Keratinocyte (primary cell): ENCODE measurements around the gene TRAPPC3L. TPM values are rescaled to one million over a fixed set of nuclear protein-coding genes. Genes with fewer than 3 reads are reported as not detected.

Experiments used
- DNase-seq: peaks from one replicate; pipeline ENCODE4 v3.0.0-alpha.2; 2011; ENCODE audit warnings: low read depth, missing footprints, low spot score
- FAIRE-seq: peaks from 2 replicates; lab custom pipeline; 2011; peaks lifted over from hg19 to GRCh38; lab: Jason Lieb, UNC
- H2AFZ ChIP-seq: 2 replicates; pipeline ENCODE4 v1.6.0; 2012; ENCODE audit warnings: low read length, control low read depth, inconsistent platforms; ENCODE audit not compliant: control insufficient read depth
- H3K27ac ChIP-seq: 2 replicates; pipeline ENCODE4 v1.5.1; 2011; ENCODE audit warnings: low read length; ENCODE audit not compliant: control insufficient read depth, insufficient read depth
- H3K27me3 ChIP-seq: 3 replicates; pipeline ENCODE4 v1.6.0; 2011; ENCODE audit warnings: low read length; ENCODE audit not compliant: control insufficient read depth, insufficient read depth; ENCODE audit errors: extremely low read depth
- H3K36me3 ChIP-seq, 2 experiments: 2 replicates in 1 of 2; 3 replicates in 1 of 2; pipeline ENCODE4 v1.5.1; 2011; ENCODE audit warnings: low read length in 2 of 2, mild to moderate bottlenecking in 1 of 2; ENCODE audit not compliant: control insufficient read depth in 2 of 2, insufficient read depth in 2 of 2; ENCODE audit errors: extremely low read depth in 1 of 2
- H3K4me1 ChIP-seq: 3 replicates; pipeline ENCODE4 v1.5.1; 2011; ENCODE audit warnings: low read length; ENCODE audit not compliant: control insufficient read depth, insufficient read depth; ENCODE audit errors: extremely low read depth
- H3K4me2 ChIP-seq: 3 replicates; pipeline ENCODE4 v1.6.0; 2011; ENCODE audit warnings: low read depth, low read length; ENCODE audit not compliant: control insufficient read depth, insufficient read depth; ENCODE audit errors: extremely low read depth
- H3K4me3 ChIP-seq, 3 experiments: fragments of 200-600 bp in 1 of 3; sonication (generic) in 1 of 3; 2 replicates in 2 of 3; 3 replicates in 1 of 3; pipeline ENCODE4 v1.5.1; 2011 to 2016; ENCODE audit warnings: low read length in 3 of 3, mild to moderate bottlenecking in 3 of 3, control low read depth in 2 of 3, inconsistent platforms in 1 of 3, low read depth in 1 of 3, mixed read lengths in 1 of 3, mixed run types in 1 of 3, moderate library complexity in 1 of 3; ENCODE audit not compliant: control insufficient read depth in 2 of 3, insufficient read depth in 2 of 3; ENCODE audit errors: extremely low read depth in 1 of 3
- H3K79me2 ChIP-seq: 2 replicates; pipeline ENCODE4 v1.6.0; 2012; ENCODE audit warnings: low read length; ENCODE audit not compliant: control insufficient read depth, insufficient read depth
- H3K9ac ChIP-seq: 3 replicates; pipeline ENCODE4 v1.6.0; 2011; ENCODE audit warnings: low read length; ENCODE audit not compliant: control insufficient read depth, insufficient read depth; ENCODE audit errors: extremely low read depth
- H3K9me1 ChIP-seq: 3 replicates; pipeline ENCODE4 v1.6.0; 2011; ENCODE audit warnings: low read length; ENCODE audit not compliant: control insufficient read depth, insufficient read depth; ENCODE audit errors: extremely low read depth
- H3K9me3 ChIP-seq: 2 replicates; pipeline ENCODE4 v1.5.1; 2012; ENCODE audit warnings: low read depth, low read length; ENCODE audit not compliant: control insufficient read depth
- H4K20me1 ChIP-seq: 3 replicates; pipeline ENCODE4 v1.6.0; 2011; ENCODE audit warnings: low read length; ENCODE audit not compliant: control insufficient read depth, insufficient read depth; ENCODE audit errors: extremely low read depth
- EZH2 ChIP-seq: IDR thresholded peaks from one replicate; pipeline ENCODE4 v1.6.1; 2012; ENCODE audit warnings: inconsistent platforms, mild to moderate bottlenecking, low read length, moderate library complexity
- dilution Hi-C: fragments of 300-500 bp; cut with MboI; formaldehyde crosslinking; loops from one replicate; pipeline ENCODE4 v1.7.0; 2020; ENCODE audit warnings: low sequenced_read_pairs; ENCODE audit not compliant: extremely low pct_ligation_motif_present
- polyA plus RNA-seq, 5 experiments: library from polyadenylated mRNA; depleted of rRNA in 3 of 5; stranded (reverse) in 3 of 5; stranded (forward) in 1 of 5; unstranded in 1 of 5; fragments of >200 nt; gene quantifications; 1 replicate in 1 of 5; 2 replicates in 3 of 5; 3 replicates in 1 of 5; pipeline versions ENCODE4 v1.2.1 to v1.2.3, GENCODE V29; 2011 to 2012; ENCODE audit warnings: missing spikeins in 2 of 5, low read depth in 1 of 5, low replicate concordance in 1 of 5
- TF ChIP-seq, protein P1 (sequence below), 3 experiments: IDR thresholded peaks in 1 of 3; conservative IDR thresholded peaks in 1 of 3; optimal IDR thresholded peaks in 1 of 3; 2 replicates in 2 of 3; 3 replicates in 1 of 3; pipeline versions ENCODE3 to v1.5.1; 2011; ENCODE audit warnings: low read length in 3 of 3, mild to moderate bottlenecking in 3 of 3, moderate library complexity in 2 of 3, control low read depth in 1 of 3, inconsistent platforms in 1 of 3; ENCODE audit not compliant: insufficient read depth in 2 of 3; ENCODE audit errors: extremely low read depth in 1 of 3

The TRAPPC3L gene
- polyA plus RNA-seq, 1 donor (not counting 4 experiments of a cell fraction or from before 2014, with no cell fraction given), result 0.31 TPM

DNA sequence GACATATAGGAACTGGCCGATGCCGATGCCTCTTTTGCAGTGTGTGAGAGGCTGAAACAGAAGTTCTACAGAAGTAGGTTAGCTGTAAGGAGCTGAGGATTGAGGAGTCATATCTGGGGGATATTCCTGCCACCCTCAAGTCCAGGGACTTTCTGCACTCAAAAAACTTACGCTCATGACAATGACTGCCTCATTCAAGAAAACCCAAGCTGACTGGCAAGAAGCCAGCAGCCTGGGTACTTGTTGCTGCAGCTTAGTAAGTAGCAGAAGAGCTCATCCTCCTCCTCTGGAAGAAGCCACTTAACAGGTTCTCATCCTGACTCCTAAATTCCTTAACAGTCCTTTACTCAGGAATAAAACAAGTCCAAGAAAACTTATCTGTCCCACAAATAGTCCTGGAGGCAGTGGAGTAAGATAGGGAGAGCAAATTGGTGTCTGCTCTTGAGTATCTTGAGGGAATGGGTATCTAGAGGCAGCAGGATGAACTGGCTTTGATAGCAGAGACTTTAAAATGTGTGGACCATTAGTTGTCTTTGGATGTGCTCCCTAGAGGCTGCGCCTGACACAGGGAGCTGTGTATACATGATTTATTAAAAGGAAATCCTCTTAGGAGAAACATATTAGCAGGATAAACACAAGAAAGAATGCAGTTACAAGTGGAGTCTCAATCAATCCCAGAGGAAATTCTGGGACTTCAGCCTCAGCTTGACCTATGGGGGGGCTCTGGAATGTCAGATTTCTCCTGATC is 26.7 kb downstream of the TRAPPC3L start:
- no peaks in the 10 kb centered on the region for H3K9me1 ChIP-seq
- H3K4me1 ChIP-seq, result peaks cover 3% of the 10 kb centered on the region
- no peak overlapping the region for H3K4me3 ChIP-seq
- peaks cover 0 to 2% of the 10 kb centered on the region in 2 experiments for H3K36me3 ChIP-seq
- dilution Hi-C loops, result no loop called here
- no peak overlapping the region for H3K27ac ChIP-seq
- H4K20me1 ChIP-seq, result no peaks in the 10 kb centered on the region
- FAIRE-seq (no peak), DNase-seq (no peak)
- H2AFZ ChIP-seq, result no peak overlapping the region
- no peak overlapping the region for H3K4me2 ChIP-seq
- H3K79me2 ChIP-seq, result no peaks in the 10 kb centered on the region
- H3K9me3 ChIP-seq, result no peaks in the 10 kb centered on the region
- no peak overlapping the region for H3K9ac ChIP-seq
- TF ChIP-seq EZH2, result no peak
- TF ChIP-seq, protein P1, sequence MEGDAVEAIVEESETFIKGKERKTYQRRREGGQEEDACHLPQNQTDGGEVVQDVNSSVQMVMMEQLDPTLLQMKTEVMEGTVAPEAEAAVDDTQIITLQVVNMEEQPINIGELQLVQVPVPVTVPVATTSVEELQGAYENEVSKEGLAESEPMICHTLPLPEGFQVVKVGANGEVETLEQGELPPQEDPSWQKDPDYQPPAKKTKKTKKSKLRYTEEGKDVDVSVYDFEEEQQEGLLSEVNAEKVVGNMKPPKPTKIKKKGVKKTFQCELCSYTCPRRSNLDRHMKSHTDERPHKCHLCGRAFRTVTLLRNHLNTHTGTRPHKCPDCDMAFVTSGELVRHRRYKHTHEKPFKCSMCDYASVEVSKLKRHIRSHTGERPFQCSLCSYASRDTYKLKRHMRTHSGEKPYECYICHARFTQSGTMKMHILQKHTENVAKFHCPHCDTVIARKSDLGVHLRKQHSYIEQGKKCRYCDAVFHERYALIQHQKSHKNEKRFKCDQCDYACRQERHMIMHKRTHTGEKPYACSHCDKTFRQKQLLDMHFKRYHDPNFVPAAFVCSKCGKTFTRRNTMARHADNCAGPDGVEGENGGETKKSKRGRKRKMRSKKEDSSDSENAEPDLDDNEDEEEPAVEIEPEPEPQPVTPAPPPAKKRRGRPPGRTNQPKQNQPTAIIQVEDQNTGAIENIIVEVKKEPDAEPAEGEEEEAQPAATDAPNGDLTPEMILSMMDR (optimal IDR thresholded peaks at IDR 0.05 in 1 of 3, IDR thresholded peaks at IDR 0.05 in 1 of 3, conservative IDR thresholded peaks at IDR 0.05 in 1 of 3; ENCODE audit: extremely low read depth in 1 of 3, insufficient read depth in 2 of 3, low read length in 3 of 3), result no peak
- no peaks in the 10 kb centered on the region for H3K27me3 ChIP-seq

DNA sequence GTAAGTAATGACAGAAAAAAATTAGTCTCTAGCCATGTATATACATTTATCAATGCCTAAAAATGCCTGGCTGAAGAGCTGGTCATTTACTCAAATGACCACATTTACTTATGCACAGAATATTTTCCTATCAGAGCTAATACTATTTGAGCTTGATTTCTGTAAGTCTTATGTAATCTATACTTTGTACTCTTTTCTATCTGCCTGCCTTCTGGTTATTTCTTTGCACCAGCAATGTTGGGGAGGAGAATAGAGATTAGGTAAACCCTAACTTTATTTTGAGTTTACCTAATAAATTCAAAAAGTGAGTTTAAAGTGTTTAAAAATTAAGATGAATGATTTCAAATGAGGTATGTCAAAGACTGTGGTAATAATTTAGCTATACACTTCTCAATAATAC is 30.3 kb downstream of the TRAPPC3L start:
- FAIRE-seq, result no peak
- dilution Hi-C loops, result no loop called here
- H3K9ac ChIP-seq, result no peak overlapping the region
- no peak for DNase-seq
- H2AFZ ChIP-seq, result no peak overlapping the region
- no peak overlapping the region for H3K4me2 ChIP-seq
- H3K9me3 ChIP-seq, result no peaks in the 10 kb centered on the region
- H3K4me1 ChIP-seq, result peaks cover 19% of the 10 kb centered on the region
- no peak overlapping the region for H3K4me3 ChIP-seq
- no peak overlapping the region for H3K27ac ChIP-seq
- no peaks in the 10 kb centered on the region for H3K79me2 ChIP-seq
- no peaks in the 10 kb centered on the region for H3K27me3 ChIP-seq
- no peaks in the 10 kb centered on the region for H4K20me1 ChIP-seq
- H3K9me1 ChIP-seq, result no peaks in the 10 kb centered on the region
- H3K36me3 ChIP-seq, result peaks cover 0 to 2% of the 10 kb centered on the region in 2 experiments
- no peak for TF ChIP-seq EZH2
- TF ChIP-seq, protein P1 (optimal IDR thresholded peaks at IDR 0.05 in 1 of 3, IDR thresholded peaks at IDR 0.05 in 1 of 3, conservative IDR thresholded peaks at IDR 0.05 in 1 of 3; ENCODE audit: extremely low read depth in 1 of 3, insufficient read depth in 2 of 3, low read length in 3 of 3), result no peak
